ENCODE results near the gene RET. TPM values are rescaled to one million over a fixed set of nuclear protein-coding genes. Genes with fewer than 3 reads are reported as not detected.

The RET gene
- total and polyA plus RNA-seq, 2 of the 8 experiments (the other 6 are each of a cell fraction or from before 2014, with no cell fraction given): 6.7 to 8.4 TPM

DNA sequence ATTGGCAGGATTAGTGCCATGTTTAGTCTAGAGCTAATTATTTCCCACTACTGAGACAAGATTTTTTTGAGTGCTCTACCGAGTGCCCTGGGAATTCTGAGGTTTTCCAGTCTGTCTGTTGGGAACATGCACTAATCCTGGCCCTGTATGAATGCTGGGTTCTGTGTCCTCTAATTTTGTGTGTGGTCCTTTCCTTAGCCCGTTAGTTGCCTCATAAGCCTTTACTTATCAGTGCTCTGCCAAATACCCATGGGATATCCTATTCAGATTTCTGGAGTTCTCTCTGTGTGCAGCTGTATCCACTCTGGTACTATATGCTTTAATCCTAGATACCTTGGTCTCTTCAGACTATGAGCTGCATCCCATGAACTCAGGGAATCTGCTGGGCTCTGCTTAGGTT is 74.5 kb downstream of the RET start:
- H4K8ac ChIP-seq (ENCODE audit: extremely low read depth, insufficient read depth, low read length): no peak overlapping the region
- no peaks in the 10 kb centered on the region for H3K36me3 ChIP-seq (ENCODE audit: control insufficient read depth in 2 of 4, insufficient read depth in 4 of 4, low read length in 3 of 4)
- no peak overlapping the region for H2BK20ac ChIP-seq (ENCODE audit: low read length)
- 78% methylated on average over 2 of the region's 2 CpGs; no CpG with 5 or more reads in 1 of the 2 experiments for WGBS, 2 experiments (ENCODE audit: extremely low coverage in 1 of 2, insufficient coverage in 1 of 2, insufficient read length in 1 of 2, insufficient replicate concordance in 2 of 2, low coverage in 1 of 2, low lambda C conversion rate in 2 of 2, missing lambda C conversion rate in 1 of 2)
- H2BK5ac ChIP-seq (ENCODE audit: low read depth, low read length): no peak overlapping the region
- ChIA-PET CTCF (ENCODE audit: partially characterized antibody) (interaction anchor here (1.7 to 2.2 kb wide), 2 partner anchors 12 to 20 kb away, joined by 4 to 13 read pairs; no protein-coding TSS in a partner anchor), POLR2A (ENCODE audit: partially characterized antibody) (interaction anchor here (1.0 kb wide), 1 partner anchor 10 kb away, joined by 4 read pairs; no protein-coding TSS in a partner anchor)
- no peak overlapping the region for H3K18ac ChIP-seq (ENCODE audit: extremely low read depth, low read length)
- no peak overlapping the region for H3K4me2 ChIP-seq (ENCODE audit: insufficient read depth in 1 of 2, low read depth in 2 of 2, low read length in 2 of 2)
- H2BK120ac ChIP-seq (replicated peaks; ENCODE audit: low read depth, low read length): no peak overlapping the region
- H4K20me1 ChIP-seq (replicated peaks in 1 of 2; ENCODE audit: control insufficient read depth in 1 of 2, insufficient read depth in 2 of 2, low read length in 2 of 2): peaks cover 0 to 2% of the 10 kb centered on the region in 2 experiments
- H3K27ac ChIP-seq (ENCODE audit: low read depth, low read length): no peak overlapping the region
- H3K4me1 ChIP-seq (replicated peaks in 1 of 4; ENCODE audit: control insufficient read depth in 3 of 4, insufficient read depth in 4 of 4, low read length in 3 of 4): no peaks in the 10 kb centered on the region
- no peak overlapping the region for H4K5ac ChIP-seq (ENCODE audit: insufficient read length, low read depth, low read length)
- FAIRE-seq (no peak), DNase-seq (ENCODE audit: low read depth in 1 of 2, low spot score in 2 of 2) (no peak)
- H4K91ac ChIP-seq (replicated peaks; ENCODE audit: insufficient read length, low read length): no peak overlapping the region
- H2BK15ac ChIP-seq (ENCODE audit: low read length): no peak overlapping the region
- H2AFZ ChIP-seq (ENCODE audit: low read length): no peak overlapping the region
- H3K4ac ChIP-seq (replicated peaks; ENCODE audit: insufficient read length, low read depth, low read length): no peak overlapping the region
- H3K4me3 ChIP-seq (ENCODE audit: extremely low read depth in 1 of 4, insufficient read depth in 2 of 4, low read depth in 3 of 4, low read length in 4 of 4): no peak overlapping the region
- no peak overlapping the region for H3K9ac ChIP-seq (replicated peaks in 1 of 4; ENCODE audit: extremely low read depth in 1 of 4, low read depth in 3 of 4, low read length in 3 of 4)
- H3K79me2 ChIP-seq (ENCODE audit: control insufficient read depth in 1 of 2, insufficient read depth in 2 of 2, low read length in 2 of 2): peaks cover 0 to 11% of the 10 kb centered on the region in 2 experiments; a peak in 2 of 4 replicates
- H2AK5ac ChIP-seq (ENCODE audit: low read depth, low read length): no peak overlapping the region
- no peak overlapping the region for H3K56ac ChIP-seq (replicated peaks; ENCODE audit: insufficient read length, low read depth, low read length)
- no peaks in the 10 kb centered on the region for H3K27me3 ChIP-seq (replicated peaks in 1 of 4; ENCODE audit: control insufficient read depth in 3 of 4, extremely low read depth in 1 of 4, insufficient read depth in 3 of 4, low read length in 3 of 4)
- H3K9me3 ChIP-seq (ENCODE audit: insufficient read depth in 2 of 2, low read depth in 1 of 2, low read length in 1 of 2): no peaks in the 10 kb centered on the region; a peak in 1 of 4 replicates
- H3K23ac ChIP-seq (ENCODE audit: insufficient read length): no peak overlapping the region
- no peaks in the 10 kb centered on the region for H3K23me2 ChIP-seq (ENCODE audit: low read depth, low read length)
- no peaks in the 10 kb centered on the region for H3K79me1 ChIP-seq (ENCODE audit: low read depth, low read length)
- no peak overlapping the region for H2BK12ac ChIP-seq (ENCODE audit: low read depth, low read length)
- no peak overlapping the region for H3K14ac ChIP-seq (ENCODE audit: insufficient read length)
- TF ChIP-seq SIX5 (IDR thresholded peaks at IDR 0.05; ENCODE audit: low read depth, low read length) (no peak), BCL11A (IDR thresholded peaks at IDR 0.05; ENCODE audit: low read depth in 2 of 2, low read length in 2 of 2) (no peak), HDAC6 (IDR thresholded peaks at IDR 0.05; ENCODE audit: low read depth, low read length) (no peak), TAF7 (optimal IDR thresholded peaks at IDR 0.05; ENCODE audit: borderline replicate concordance, low read depth, low read length) (no peak), CREB1 (IDR thresholded peaks at IDR 0.05) (no peak), ATF2 (IDR thresholded peaks at IDR 0.05; ENCODE audit: low read length) (no peak), SP1 (IDR thresholded peaks at IDR 0.05; ENCODE audit: low read depth, low read length) (no peak), RBBP5 (IDR thresholded peaks at IDR 0.05; ENCODE audit: borderline replicate concordance, low read depth, low read length) (no peak), CBX5 (IDR thresholded peaks at IDR 0.05; ENCODE audit: low read depth, low read length) (no peak), RAD21 (IDR thresholded peaks at IDR 0.05 in 1 of 2, conservative IDR thresholded peaks at IDR 0.05 in 1 of 2; ENCODE audit: low read depth in 2 of 2, low read length in 2 of 2) (no peak)

Measured in H1 (cell line).